GM12874 (cell line): ENCODE results near the gene SERGEF.

ENCODE experiments used
- CTCF ChIP-seq: IDR thresholded peaks from 2 replicates; pipeline ENCODE4 v1.5.1; 2011; ENCODE audit warnings: low read depth, mild to moderate bottlenecking, control low read depth, low read length, moderate library complexity; ENCODE audit not compliant: insufficient read depth

Gene SERGEF

GRCh38 chr11:17777086-17777737, 235.6 kb downstream of the SERGEF start:
- TF ChIP-seq CTCF, result no peak

- TF ChIP-seq CTCF, result no peak
Measured at GRCh38 chr11:17776212-17776875, 236.5 kb downstream of the SERGEF start.

GRCh38 chr11:17775507-17776211, 237.2 kb downstream of the SERGEF start:
- TF ChIP-seq CTCF, result no peak

- TF ChIP-seq CTCF, result no peak
Measured at GRCh38 chr11:17775035-17775348, 237.9 kb downstream of the SERGEF start.

GRCh38 chr11:17774232-17775034, 238.4 kb downstream of the SERGEF start:
- no peak for TF ChIP-seq CTCF

GRCh38 chr11:17773674-17774073, 239.2 kb downstream of the SERGEF start:
- TF ChIP-seq CTCF, result no peak
